ENCODE data around the gene DENND2A. TPM values are rescaled to one million over a fixed set of nuclear protein-coding genes. Genes with fewer than 3 reads are reported as not detected.
A peak's percentile ranks its signal among the peaks of the same experiment; 100 is the strongest.

DENND2A gene
- total and polyA plus RNA-seq, 10 of the 15 experiments (the other 5 are each of a cell fraction or from before 2014, with no cell fraction given), result 0.01 TPM; not detected in 9

GRCh38 chr7:140674356-140674800 lies 33.8 kb upstream of the DENND2A start:
- Histone ChIP-seq H3K27ac (ENCODE audit: control insufficient read depth, insufficient read depth) (no peak overlapping the region; the same call in 1 of the 2 replicates), H3K4me2 (ENCODE audit: control insufficient read depth, insufficient read depth) (peak overlapping the region; percentile 98), H3K9ac (ENCODE audit: control insufficient read depth, insufficient read depth, low read length) (no peak overlapping the region; the same call in 1 of the 2 replicates), H3K27me3 (replicated peaks in 1 of 2; ENCODE audit: control insufficient read depth in 2 of 2, insufficient read depth in 2 of 2, low read length in 1 of 2) (no peaks in the 10 kb centered on the region), H2AFZ (ENCODE audit: control insufficient read depth, low read depth, low read length) (peak overlapping the region; percentile 86), H3K4me3 (peak overlapping the region; percentile 82), H3K4me1 (ENCODE audit: control insufficient read depth, insufficient read depth, low read length) (peaks cover 39% of the 10 kb centered on the region), H3K9me3 (replicated peaks; ENCODE audit: control insufficient read depth, insufficient read depth, low read length) (no peaks in the 10 kb centered on the region), H3K79me2 (ENCODE audit: control insufficient read depth, insufficient read depth, low read length) (no peaks in the 10 kb centered on the region; the same call in 1 of the 2 replicates), H4K20me1 (ENCODE audit: control insufficient read depth, insufficient read depth) (no peaks in the 10 kb centered on the region), H3K36me3 (ENCODE audit: control insufficient read depth in 2 of 2, insufficient read depth in 2 of 2, low read length in 1 of 2) (0 out of 4 replicates have a peak, but pooled peaks cover 0 to 3% of the 10 kb centered on the region in 2 experiments)
- in situ Hi-C loops (cut with MboI) (loop anchor here (10.0 kb wide), 1 partner anchor 340 kb away; the partner anchor contains the start of gene MRPS33), intact Hi-C loops (cut with micrococcal nuclease; ENCODE audit: unreplicated experiment) (no loop called here)
- ChIA-PET POLR2A (interaction anchor here (0.5 to 2.4 kb wide), 7 partner anchors 12 to 343 kb away, joined by 3 to 11 read pairs (median 3); partner anchors contain the start of gene NDUFB2), RAD21 (ENCODE audit: unreplicated experiment) (interaction anchor here (0.5 to 3.5 kb wide), 11 partner anchors 18 to 974 kb away, joined by 3 to 23 read pairs (median 4); partner anchors contain the start of genes MKRN1, MRPS33 and NDUFB2), SMC1A (ENCODE audit: uncharacterized antibody, unreplicated experiment) (interaction anchor here (0.8 to 4.8 kb wide), 15 partner anchors 9 to 339 kb away, joined by 3 to 57 read pairs (median 5); partner anchors contain the start of genes MRPS33 and NDUFB2), CTCF (interaction anchor here (0.8 to 5.6 kb wide), 20 partner anchors 12 to 976 kb away, joined by 3 to 88 read pairs (median 4); partner anchors contain the start of genes MRPS33 and NDUFB2)
- FAIRE-seq (peak; percentile 65), ATAC-seq (peak; percentile 26), DNase-seq (ENCODE audit: low read depth, low spot score) (no peak)
- 5% methylated on average over 5 of the region's 5 CpGs for WGBS (ENCODE audit: insufficient coverage, insufficient replicate concordance, low lambda C conversion rate, missing lambda C conversion rate)
- BruUV-seq (replicated peaks), result no TSS peak
- TF ChIP-seq RBBP5 (conservative IDR thresholded peaks at IDR 0.05) (no peak), BCL3 (IDR thresholded peaks at IDR 0.05; ENCODE audit: borderline replicate concordance, insufficient read depth, low read depth, low read length, poor library complexity, severe bottlenecking) (no peak), HDAC6 (IDR thresholded peaks at IDR 0.05; ENCODE audit: unreplicated experiment) (no peak), POLR2AphosphoS2 (IDR thresholded peaks at IDR 0.05; ENCODE audit: low read depth, low read length) (no peak), POLR2AphosphoS5 (IDR thresholded peaks at IDR 0.05; ENCODE audit: low read length) (no peak), NFIC (IDR thresholded peaks at IDR 0.05; ENCODE audit: low read depth, low read length) (no peak), STAT3 (IDR thresholded peaks at IDR 0.05; ENCODE audit: low read depth, low read length) (no peak), TCF3 (IDR thresholded peaks at IDR 0.05; ENCODE audit: borderline replicate concordance, insufficient read depth, low read depth, low read length) (peak; percentile 64; the same call in 1 of the 2 replicates), GABPA (IDR thresholded peaks at IDR 0.05; ENCODE audit: low read depth) (no peak), ESRRA (IDR thresholded peaks at IDR 0.05; ENCODE audit: low read length) (no peak), FOXM1 (IDR thresholded peaks at IDR 0.05; ENCODE audit: low read depth, low read length) (no peak), NKRF (conservative IDR thresholded peaks at IDR 0.05) (no peak), SIX5 (IDR thresholded peaks at IDR 0.05; ENCODE audit: low read depth, low read length, severe bottlenecking) (no peak), PML (IDR thresholded peaks at IDR 0.05; ENCODE audit: low read length) (no peak), PKNOX1 (IDR thresholded peaks at IDR 0.05) (peak; percentile 59), IRF4 (IDR thresholded peaks at IDR 0.05; ENCODE audit: low read depth, low read length) (no peak), MEF2B (IDR thresholded peaks at IDR 0.05; ENCODE audit: partially characterized antibody, poor library complexity, severe bottlenecking) (no peak), KLF5 (IDR thresholded peaks at IDR 0.05; ENCODE audit: partially characterized antibody) (no peak), TCF7 (IDR thresholded peaks at IDR 0.05; ENCODE audit: borderline replicate concordance) (no peak), SREBF1 (IDR thresholded peaks at IDR 0.05; ENCODE audit: low read length) (no peak), GATAD2B (conservative IDR thresholded peaks at IDR 0.05; ENCODE audit: low read depth) (no peak), TCF12 (IDR thresholded peaks at IDR 0.05; ENCODE audit: low read depth, low read length) (peak; percentile 91)

All from GM12878 (cell line).